ENCODE results near the gene MEF2D.

- no peak for TF ChIP-seq CTCF (IDR thresholded peaks at IDR 0.05; ENCODE audit: low read depth, low read length, poor library complexity, severe bottlenecking)
- TF ChIP-seq EZH2phosphoT487 (IDR thresholded peaks at IDR 0.05; ENCODE audit: borderline replicate concordance, low read length): no peak
These were observed 15.4 kb upstream of the MEF2D start for GRCh38 chr1:156515956-156516355.

Measured in DOHH2 (cell line).